CD4-positive, alpha-beta memory T cell (primary cell): ENCODE data around the gene MAGOH. TPM values are rescaled to one million over a fixed set of nuclear protein-coding genes. Genes with fewer than 3 reads are reported as not detected.
A peak's percentile ranks its signal among the peaks of the same experiment; 100 is the strongest.

Experiments
- CTCF ChIA-PET: fragments of 350-600 bp; sonication (Branson Sonifier 250); formaldehyde crosslinking; loops from one replicate; lab custom pipeline; 2021; ENCODE audit warnings: inconsistent platforms; ENCODE audit not compliant: partially characterized antibody; lab: Charles Lee
- POLR2A ChIA-PET: fragments of 350-600 bp; sonication (Branson Sonifier 250); formaldehyde crosslinking; loops from one replicate; lab custom pipeline; 2021; ENCODE audit not compliant: partially characterized antibody; lab: Charles Lee
- DNase-seq, 5 donors: peaks; one replicate each; pipeline versions ENCODE4 v3.0.0 to v3.0.0-alpha.2; 2020 to 2022; ENCODE audit warnings: mixed read lengths in 1 of 5
- H3K27ac ChIP-seq: one replicate; pipeline ENCODE4 v1.7.0; 2013; ENCODE audit warnings: low read depth, low read length
- H3K27me3 ChIP-seq: 2 replicates; pipeline ENCODE4 v1.7.0; 2013; ENCODE audit warnings: mild to moderate bottlenecking, low read length, moderate library complexity; ENCODE audit not compliant: insufficient read depth
- H3K36me3 ChIP-seq: 2 replicates; pipeline ENCODE4 v1.7.0; 2013; ENCODE audit warnings: mild to moderate bottlenecking, low read length, moderate library complexity; ENCODE audit not compliant: insufficient read depth
- H3K4me1 ChIP-seq: 2 replicates; pipeline ENCODE4 v1.7.0; 2013; ENCODE audit warnings: mild to moderate bottlenecking, low read length, moderate library complexity; ENCODE audit not compliant: insufficient read depth
- H3K4me3 ChIP-seq, 2 donors: one replicate each; pipeline ENCODE4 v1.7.0; 2013; ENCODE audit warnings: low read length in 2 of 2, mild to moderate bottlenecking in 1 of 2
- H3K9me3 ChIP-seq, 2 donors: one replicate each; pipeline ENCODE4 v1.7.0; 2013; ENCODE audit warnings: low read length in 2 of 2, control low read depth in 1 of 2; ENCODE audit not compliant: control insufficient read depth in 1 of 2
- H3K27ac Mint-ChIP-seq, 7 donors: one replicate each; pipeline ENCODE4 v1.8.0; 2020 to 2021; ENCODE audit warnings: mixed read lengths in 7 of 7, mild to moderate bottlenecking in 6 of 7, inconsistent platforms in 3 of 7, moderate library complexity in 3 of 7
- H3K27me3 Mint-ChIP-seq, 2 donors: one replicate each; pipeline ENCODE4 v1.8.0; 2020 to 2021; ENCODE audit warnings: mixed read lengths in 2 of 2
- H3K36me3 Mint-ChIP-seq, 2 donors: one replicate each; pipeline ENCODE4 v1.8.0; 2020 to 2021; ENCODE audit warnings: mixed read lengths in 2 of 2, inconsistent platforms in 1 of 2, mild to moderate bottlenecking in 1 of 2
- H3K4me1 Mint-ChIP-seq, 4 donors: one replicate each; pipeline ENCODE4 v1.8.0; 2020 to 2021; ENCODE audit warnings: mixed read lengths in 4 of 4, mild to moderate bottlenecking in 1 of 4
- H3K4me3 Mint-ChIP-seq, 8 donors: one replicate each; pipeline ENCODE4 v1.8.0; 2020 to 2021; ENCODE audit warnings: mixed read lengths in 8 of 8, mild to moderate bottlenecking in 7 of 8, moderate library complexity in 6 of 8, inconsistent platforms in 3 of 8
- H3K9me3 Mint-ChIP-seq, 8 donors: one replicate each; pipeline ENCODE4 v1.8.0; 2020 to 2021; ENCODE audit warnings: mixed read lengths in 8 of 8, mild to moderate bottlenecking in 5 of 8, inconsistent platforms in 3 of 8, moderate library complexity in 1 of 8
- intact Hi-C: fragments of 100-400 bp; cut with micrococcal nuclease; formaldehyde crosslinking; loops from one replicate; pipeline ENCODE4 v1.15.1; 2023
- polyA plus RNA-seq, 2 donors: library from polyadenylated mRNA; unstranded; fragments of 300-500 nt; fragmentation: Illumina TruSeq; gene quantifications; one replicate each; pipeline ENCODE4 v1.2.3, GENCODE V29; 2021
- total RNA-seq, 2 experiments: library from RNA; stranded (reverse); gene quantifications; one replicate each; pipeline ENCODE4 v1.2.3, GENCODE V29; 2021

Gene MAGOH
- total and polyA plus RNA-seq, 4 experiments from 2014 or later: 46.7 to 104 (median 60.1) TPM

DNA sequence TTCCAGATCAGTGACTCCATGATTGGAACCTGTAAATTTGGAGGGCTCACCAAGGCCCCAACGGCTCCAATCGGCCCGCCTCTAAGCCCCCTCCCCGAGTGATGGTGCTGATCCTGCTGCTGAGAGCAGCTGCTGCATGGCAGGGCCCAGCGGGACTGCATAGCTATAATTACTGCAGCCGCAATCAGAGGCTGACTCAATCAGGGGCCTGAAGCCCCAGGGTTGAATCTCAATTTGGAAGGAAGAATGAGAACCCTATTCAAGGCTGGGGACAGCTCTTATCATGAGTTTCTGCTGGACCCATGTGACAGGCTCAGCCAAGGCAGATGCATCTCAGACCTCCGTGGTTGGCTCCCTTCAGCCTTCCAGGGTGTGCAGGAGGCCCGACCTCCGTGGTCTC is 42.8 kb upstream of the MAGOH start:
- H3K9me3 ChIP-seq: no peaks in the 10 kb centered on the region
- no peaks in the 10 kb centered on the region for H3K27me3 ChIP-seq
- peak overlapping the region in 4 of 7 donors; percentile 14 to 46 (median 38) for H3K27ac Mint-ChIP-seq
- peaks cover 2% of the 10 kb centered on the region for H3K4me1 ChIP-seq
- CTCF ChIA-PET: interaction anchor here (0.9 to 11.1 kb wide), 2 partner anchors 86 to 112 kb away, joined by 3 to 240 read pairs; no protein-coding TSS in a partner anchor
- H3K27me3 Mint-ChIP-seq: no peaks in the 10 kb centered on the region
- intact Hi-C loops: no loop called here
- POLR2A ChIA-PET: no interaction called here
- peaks cover 0 to 7% of the 10 kb centered on the region in 2 donors for H3K36me3 Mint-ChIP-seq
- H3K27ac ChIP-seq: no peak overlapping the region
- no peak overlapping the region for H3K4me3 ChIP-seq
- peaks cover 4% of the 10 kb centered on the region for H3K36me3 ChIP-seq
- no peak overlapping the region for H3K4me3 Mint-ChIP-seq
- DNase-seq: no peak
- peaks cover 0 to 5% (median 1%) of the 10 kb centered on the region in 4 donors for H3K4me1 Mint-ChIP-seq
- H3K9me3 Mint-ChIP-seq: no peaks in the 10 kb centered on the region

DNA sequence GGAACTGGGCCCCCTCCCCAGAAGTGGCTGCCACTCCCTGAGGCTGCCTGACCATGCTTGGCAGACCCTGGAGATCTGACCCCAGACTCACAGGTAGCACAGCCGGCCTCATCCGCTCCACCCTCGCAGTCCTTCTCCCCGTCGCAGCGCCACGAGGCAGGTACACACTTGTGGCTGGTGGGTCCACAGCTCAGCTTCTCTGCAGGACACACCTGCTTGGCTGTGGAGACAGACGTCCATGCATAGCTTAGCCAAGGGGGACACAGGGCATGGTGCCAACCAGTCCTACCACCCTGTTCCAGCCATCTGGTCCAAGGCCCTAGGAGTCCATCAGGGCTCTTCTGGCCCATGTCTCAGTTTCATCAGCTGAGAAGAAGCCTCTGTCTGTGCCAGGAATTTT is 42.2 kb upstream of the MAGOH start:
- H3K27ac Mint-ChIP-seq: peak overlapping the region in 2 of 7 donors; percentile 31 to 46
- intact Hi-C loops: no loop called here
- peaks cover 0 to 10% of the 10 kb centered on the region in 2 donors for H3K36me3 Mint-ChIP-seq
- no peaks in the 10 kb centered on the region for H3K9me3 Mint-ChIP-seq
- no peaks in the 10 kb centered on the region for H3K4me1 ChIP-seq
- DNase-seq: no peak
- ChIA-PET CTCF (interaction anchor here (0.9 to 11.1 kb wide), 2 partner anchors 87 to 113 kb away, joined by 3 to 240 read pairs; no protein-coding TSS in a partner anchor), POLR2A (interaction anchor here (1.0 kb wide), 1 partner anchor 113 kb away, joined by 3 read pairs; no protein-coding TSS in a partner anchor)
- no peak overlapping the region for H3K4me3 ChIP-seq
- peaks cover 0 to 5% (median 1%) of the 10 kb centered on the region in 4 donors for H3K4me1 Mint-ChIP-seq
- no peaks in the 10 kb centered on the region for H3K27me3 ChIP-seq
- H3K9me3 ChIP-seq: no peaks in the 10 kb centered on the region
- H3K27ac ChIP-seq: no peak overlapping the region
- no peaks in the 10 kb centered on the region for H3K27me3 Mint-ChIP-seq
- peaks cover 4% of the 10 kb centered on the region for H3K36me3 ChIP-seq
- no peak overlapping the region for H3K4me3 Mint-ChIP-seq

GRCh38 chr1:53279296-53280200 is 41.2 kb upstream of the MAGOH start:
- Mint-ChIP-seq H3K9me3 (no peaks in the 10 kb centered on the region), H3K36me3 (peaks cover 0 to 18% of the 10 kb centered on the region in 2 donors), H3K4me3 (no peak overlapping the region), H3K4me1 (peaks cover 0 to 5% (median 1%) of the 10 kb centered on the region in 4 donors), H3K27me3 (no peaks in the 10 kb centered on the region), H3K27ac (peak overlapping the region in 2 of 7 donors; percentile 0 to 55)
- intact Hi-C loops: loop anchor here (2.0 to 5.0 kb wide), 3 partner anchors 47 to 403 kb away; no protein-coding TSS in a partner anchor
- Histone ChIP-seq H3K4me3 (no peak overlapping the region), H3K27me3 (no peaks in the 10 kb centered on the region), H3K27ac (no peak overlapping the region), H3K4me1 (no peaks in the 10 kb centered on the region), H3K36me3 (peaks cover 4% of the 10 kb centered on the region), H3K9me3 (no peaks in the 10 kb centered on the region)
- CTCF ChIA-PET: interaction anchor here (1.2 to 11.1 kb wide), 23 partner anchors 8 to 477 kb away, joined by 3 to 240 read pairs (median 8); no protein-coding TSS in a partner anchor
- POLR2A ChIA-PET: interaction anchor here (1.0 kb wide), 1 partner anchor 114 kb away, joined by 3 read pairs; no protein-coding TSS in a partner anchor
- DNase-seq: no peak

DNA sequence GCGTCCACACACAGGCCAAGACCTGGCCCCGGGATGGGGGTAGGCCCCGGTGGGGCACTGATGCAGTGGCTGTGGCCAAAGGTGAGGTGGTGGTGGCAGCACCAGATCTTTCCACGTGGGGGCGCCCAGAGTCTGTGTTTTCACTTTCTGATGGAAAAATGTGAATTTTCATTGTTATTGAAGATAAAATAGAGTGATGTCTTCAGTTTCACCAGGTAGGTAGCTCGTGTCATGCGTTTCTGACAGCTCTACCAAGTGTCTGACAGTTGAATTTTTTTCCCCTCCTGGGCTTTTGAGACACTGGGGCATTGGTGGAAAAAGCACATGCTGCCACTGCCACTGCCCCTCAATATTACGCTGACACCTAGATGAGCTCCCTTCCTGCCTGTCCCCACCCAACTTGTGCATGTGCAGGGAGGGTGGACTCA is 40.0 kb upstream of the MAGOH start:
- peaks cover 4% of the 10 kb centered on the region for H3K36me3 ChIP-seq
- no peak overlapping the region for H3K4me3 Mint-ChIP-seq
- no peak overlapping the region for H3K27ac ChIP-seq
- peaks cover 0 to 25% of the 10 kb centered on the region in 2 donors for H3K36me3 Mint-ChIP-seq
- ChIA-PET CTCF (interaction anchor here (0.6 to 11.1 kb wide), 51 partner anchors 10 to 691 kb away, joined by 3 to 240 read pairs (median 4); no protein-coding TSS in a partner anchor), POLR2A (interaction anchor here (0.6 to 2.0 kb wide), 6 partner anchors 16 to 676 kb away, joined by 3 to 10 read pairs (median 4); no protein-coding TSS in a partner anchor)
- H3K4me1 ChIP-seq: no peaks in the 10 kb centered on the region
- peak; percentile 59 to 69 (median 62) for DNase-seq
- H3K27me3 ChIP-seq: no peaks in the 10 kb centered on the region
- H3K9me3 ChIP-seq: no peaks in the 10 kb centered on the region
- intact Hi-C loops: loop anchor here (2.0 to 5.0 kb wide), 3 partner anchors 48 to 404 kb away; no protein-coding TSS in a partner anchor
- H3K27me3 Mint-ChIP-seq: no peaks in the 10 kb centered on the region
- peaks cover 0 to 5% (median 1%) of the 10 kb centered on the region in 4 donors for H3K4me1 Mint-ChIP-seq
- peak overlapping the region in 5 of 7 donors; percentile 9 to 86 (median 76) for H3K27ac Mint-ChIP-seq
- no peak overlapping the region for H3K4me3 ChIP-seq
- H3K9me3 Mint-ChIP-seq: no peaks in the 10 kb centered on the region

DNA sequence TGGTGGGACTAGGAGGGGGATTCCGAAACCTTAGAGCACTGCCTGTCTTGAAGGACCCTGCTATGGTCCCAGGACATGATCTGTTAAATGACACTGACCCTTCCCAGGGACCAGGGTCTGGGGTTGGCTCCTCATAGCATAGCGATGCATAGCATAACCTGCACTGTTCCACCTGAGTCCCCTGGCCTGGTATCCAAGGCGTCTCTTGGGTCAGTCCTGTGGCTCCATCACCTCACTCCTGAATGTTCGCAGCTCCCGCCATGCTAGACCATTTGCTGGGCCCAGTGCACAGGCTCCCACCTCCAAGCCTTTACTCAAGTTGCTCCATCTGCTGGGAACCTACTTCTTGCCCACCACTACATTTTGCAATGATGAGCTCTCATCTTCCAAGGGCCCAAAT is 39.0 kb upstream of the MAGOH start:
- Histone ChIP-seq H3K27ac (no peak overlapping the region), H3K36me3 (peaks cover 4% of the 10 kb centered on the region), H3K9me3 (no peaks in the 10 kb centered on the region), H3K4me3 (no peak overlapping the region), H3K4me1 (no peaks in the 10 kb centered on the region), H3K27me3 (no peaks in the 10 kb centered on the region)
- peaks cover 0 to 26% of the 10 kb centered on the region in 2 donors for H3K36me3 Mint-ChIP-seq
- no peak overlapping the region for H3K4me3 Mint-ChIP-seq
- ChIA-PET CTCF (interaction anchor here (1.0 to 11.1 kb wide), 18 partner anchors 11 to 196 kb away, joined by 3 to 240 read pairs (median 6); no protein-coding TSS in a partner anchor), POLR2A (interaction anchor here (2.0 kb wide), 1 partner anchor 116 kb away, joined by 10 read pairs; no protein-coding TSS in a partner anchor)
- peaks cover 0 to 5% (median 1%) of the 10 kb centered on the region in 4 donors for H3K4me1 Mint-ChIP-seq
- no peak overlapping the region for H3K27ac Mint-ChIP-seq
- H3K9me3 Mint-ChIP-seq: no peaks in the 10 kb centered on the region
- no peaks in the 10 kb centered on the region for H3K27me3 Mint-ChIP-seq
- intact Hi-C loops: loop anchor here (5.0 kb wide), 1 partner anchor 210 kb away; no protein-coding TSS in a partner anchor
- no peak for DNase-seq

- Mint-ChIP-seq H3K27me3 (no peaks in the 10 kb centered on the region), H3K9me3 (no peaks in the 10 kb centered on the region), H3K36me3 (peaks cover 0 to 27% of the 10 kb centered on the region in 2 donors), H3K4me3 (no peak overlapping the region), H3K4me1 (peaks cover 0 to 5% (median 1%) of the 10 kb centered on the region in 4 donors), H3K27ac (no peak overlapping the region)
- DNase-seq: no peak
- Histone ChIP-seq H3K27me3 (no peaks in the 10 kb centered on the region), H3K9me3 (no peaks in the 10 kb centered on the region), H3K27ac (no peak overlapping the region), H3K4me1 (no peaks in the 10 kb centered on the region), H3K36me3 (peaks cover 4% of the 10 kb centered on the region), H3K4me3 (no peak overlapping the region)
- CTCF ChIA-PET: interaction anchor here (1.0 to 11.1 kb wide), 8 partner anchors 10 to 405 kb away, joined by 3 to 240 read pairs (median 10); no protein-coding TSS in a partner anchor
- POLR2A ChIA-PET: interaction anchor here (2.0 kb wide), 1 partner anchor 117 kb away, joined by 10 read pairs; no protein-coding TSS in a partner anchor
- intact Hi-C loops: loop anchor here (5.0 kb wide), 1 partner anchor 210 kb away; no protein-coding TSS in a partner anchor
These were observed 38.6 kb upstream of the MAGOH start for GRCh38 chr1:53276902-53277281.
